OCI-LY7 (cell line): Measurements from ENCODE around the gene FADD. TPM values are rescaled to one million over a fixed set of nuclear protein-coding genes. Genes with fewer than 3 reads are reported as not detected.

Experiments
- BruUV-seq: library from RNA; stranded (reverse); fragments of 400-500 nt; replicated peaks from 2 replicates; lab custom pipeline; 2021; lab: Mats Ljungman, UMichigan
- CTCF ChIA-PET: fragments of 300-600 bp; sonication (Branson Sonifier 250); formaldehyde crosslinking; loops from one replicate; lab custom pipeline; 2022; ENCODE audit warnings: antibody characterized with exemption; ENCODE audit not compliant: unreplicated experiment; lab: Charles Lee
- POLR2A ChIA-PET: fragments of 300-600 bp; sonication (Branson Sonifier 250); formaldehyde crosslinking; loops from one replicate; lab custom pipeline; 2022; ENCODE audit warnings: antibody characterized with exemption; lab: Charles Lee
- DNase-seq: peaks from one replicate; pipeline ENCODE4 v3.0.0-alpha.2; 2015; ENCODE audit warnings: low spot score
- H2AFZ ChIP-seq: fragments of 200-600 bp; sonication (generic), shearing (Covaris generic); 2 replicates; pipeline ENCODE4 v1.6.1; 2014; ENCODE audit warnings: mild to moderate bottlenecking, antibody characterized with exemption, low read length, moderate library complexity
- H3K27ac ChIP-seq: fragments of 200-600 bp; sonication (generic); 2 replicates; pipeline ENCODE4 v1.5.1; 2014; ENCODE audit warnings: mixed run types, low read depth, mild to moderate bottlenecking, moderate library complexity, low read length, inconsistent platforms; ENCODE audit not compliant: poor library complexity, severe bottlenecking
- H3K36me3 ChIP-seq: fragments of 200-600 bp; sonication (generic); 2 replicates; pipeline ENCODE4 v1.6.1; 2014; ENCODE audit warnings: mild to moderate bottlenecking, antibody characterized with exemption, low read length, moderate library complexity, mixed read lengths; ENCODE audit not compliant: insufficient read depth
- H3K4me1 ChIP-seq: fragments of 200-600 bp; sonication (generic); 2 replicates; pipeline ENCODE4 v1.5.1; 2014; ENCODE audit warnings: mild to moderate bottlenecking, low read length; ENCODE audit not compliant: insufficient read depth, poor library complexity, severe bottlenecking
- H3K4me2 ChIP-seq: fragments of 200-600 bp; sonication (generic); 2 replicates; pipeline ENCODE4 v1.6.1; 2014; ENCODE audit warnings: mild to moderate bottlenecking, low read length
- H3K4me3 ChIP-seq: fragments of 200-600 bp; sonication (generic); 2 replicates; pipeline ENCODE4 v1.5.1; 2014; ENCODE audit warnings: mild to moderate bottlenecking, low read depth, low read length; ENCODE audit not compliant: poor library complexity, severe bottlenecking
- H3K79me2 ChIP-seq: fragments of 200-600 bp; sonication (generic); 2 replicates; pipeline ENCODE4 v1.6.1; 2016; ENCODE audit warnings: low read depth, mild to moderate bottlenecking, low read length, moderate library complexity, mixed read lengths; ENCODE audit not compliant: insufficient read depth
- H3K9me2 ChIP-seq: fragments of 200-600 bp; sonication (generic); 2 replicates; pipeline ENCODE4 v1.6.1; 2016; ENCODE audit warnings: mild to moderate bottlenecking, low read length, mixed read lengths; ENCODE audit not compliant: insufficient read depth
- H3K9me3 ChIP-seq: fragments of 200-600 bp; sonication (generic); 2 replicates; pipeline ENCODE4 v1.6.1; 2014; ENCODE audit warnings: mild to moderate bottlenecking, mixed run types, low read length, mixed read lengths
- H4K20me1 ChIP-seq: fragments of 200-600 bp; sonication (generic); 2 replicates; pipeline ENCODE4 v1.6.1; 2014; ENCODE audit warnings: mild to moderate bottlenecking, antibody characterized with exemption, low read length, moderate library complexity, mixed read lengths; ENCODE audit not compliant: insufficient read depth
- EZH2phosphoT487 ChIP-seq: fragments of 200-600 bp; sonication (generic); IDR thresholded peaks from 2 replicates; pipeline ENCODE4 v1.6.1; 2018; ENCODE audit warnings: low read depth, borderline replicate concordance, mild to moderate bottlenecking, mixed run types, antibody characterized with exemption, low read length, moderate library complexity, mixed read lengths
- intact Hi-C: fragments of 100-400 bp; cut with micrococcal nuclease; formaldehyde crosslinking; loops from one replicate; pipeline ENCODE4 v1.10.0; 2022; ENCODE audit not compliant: unreplicated experiment
- total RNA-seq, 2 experiments: library from RNA; depleted of rRNA in 1 of 2; stranded (reverse); fragments of >200 nt in 1 of 2; shearing (Covaris generic) in 1 of 2; gene quantifications; 2 replicates each; pipeline ENCODE4 v1.2.3, GENCODE V29; 2014 to 2022
- TF ChIP-seq, protein P1 (sequence below): fragments of 200-600 bp; sonication (generic); conservative IDR thresholded peaks from 2 replicates; pipeline ENCODE4 v1.5.1; 2014; ENCODE audit warnings: mild to moderate bottlenecking, antibody characterized with exemption, low read length, moderate library complexity, mixed read lengths

Gene FADD
- total RNA-seq, 2 experiments from 2014 or later = 32.9 to 34.1 TPM

GRCh38 chr11:70170596-70171210 lies 32.4 kb upstream of the FADD start:
- no peak overlapping the region for H3K4me2 ChIP-seq
- H3K9me3 ChIP-seq = no peaks in the 10 kb centered on the region
- CTCF ChIA-PET = interaction anchor here (0.6 kb wide), 1 partner anchor 25 kb away, joined by 3 read pairs; no protein-coding TSS in a partner anchor
- no TSS peak for BruUV-seq
- TF ChIP-seq EZH2phosphoT487 = no peak
- TF ChIP-seq, protein P1, sequence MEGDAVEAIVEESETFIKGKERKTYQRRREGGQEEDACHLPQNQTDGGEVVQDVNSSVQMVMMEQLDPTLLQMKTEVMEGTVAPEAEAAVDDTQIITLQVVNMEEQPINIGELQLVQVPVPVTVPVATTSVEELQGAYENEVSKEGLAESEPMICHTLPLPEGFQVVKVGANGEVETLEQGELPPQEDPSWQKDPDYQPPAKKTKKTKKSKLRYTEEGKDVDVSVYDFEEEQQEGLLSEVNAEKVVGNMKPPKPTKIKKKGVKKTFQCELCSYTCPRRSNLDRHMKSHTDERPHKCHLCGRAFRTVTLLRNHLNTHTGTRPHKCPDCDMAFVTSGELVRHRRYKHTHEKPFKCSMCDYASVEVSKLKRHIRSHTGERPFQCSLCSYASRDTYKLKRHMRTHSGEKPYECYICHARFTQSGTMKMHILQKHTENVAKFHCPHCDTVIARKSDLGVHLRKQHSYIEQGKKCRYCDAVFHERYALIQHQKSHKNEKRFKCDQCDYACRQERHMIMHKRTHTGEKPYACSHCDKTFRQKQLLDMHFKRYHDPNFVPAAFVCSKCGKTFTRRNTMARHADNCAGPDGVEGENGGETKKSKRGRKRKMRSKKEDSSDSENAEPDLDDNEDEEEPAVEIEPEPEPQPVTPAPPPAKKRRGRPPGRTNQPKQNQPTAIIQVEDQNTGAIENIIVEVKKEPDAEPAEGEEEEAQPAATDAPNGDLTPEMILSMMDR = no peak
- no peaks in the 10 kb centered on the region for H3K9me2 ChIP-seq
- H3K36me3 ChIP-seq = no peaks in the 10 kb centered on the region
- H4K20me1 ChIP-seq = no peaks in the 10 kb centered on the region
- no peak overlapping the region for H2AFZ ChIP-seq
- DNase-seq = no peak
- H3K27ac ChIP-seq = no peak overlapping the region
- intact Hi-C loops = no loop called here
- no peak overlapping the region for H3K4me3 ChIP-seq
- POLR2A ChIA-PET = no interaction called here
- no peaks in the 10 kb centered on the region for H3K4me1 ChIP-seq
- H3K79me2 ChIP-seq = no peaks in the 10 kb centered on the region

DNA sequence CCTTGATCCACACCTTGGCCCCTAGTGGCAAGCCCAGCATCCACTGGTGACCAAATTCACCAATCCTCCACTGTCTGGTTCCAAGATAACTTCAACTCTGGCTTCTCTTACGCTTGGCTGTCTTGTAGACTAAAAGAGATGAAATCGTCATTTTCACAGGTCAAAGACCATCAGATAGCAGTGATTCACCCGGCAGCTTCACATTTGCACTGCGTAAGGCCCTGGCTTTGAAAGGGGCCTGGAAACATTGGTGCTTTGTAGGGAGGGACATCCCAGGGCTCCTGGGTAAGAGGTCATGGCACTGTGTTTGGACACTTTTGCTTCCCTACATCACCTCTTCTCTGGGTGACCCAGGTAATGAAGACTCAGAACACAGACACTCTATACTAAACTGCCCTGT lies 30.1 kb upstream of the FADD start:
- BruUV-seq = no TSS peak

More for the DNA sequence above, 30.1 kb upstream of the FADD start:
- ChIA-PET CTCF (no interaction called here), POLR2A (no interaction called here)
- no peak overlapping the region for H3K4me2 ChIP-seq
- H3K79me2 ChIP-seq = no peaks in the 10 kb centered on the region
- intact Hi-C loops = no loop called here
- H3K27ac ChIP-seq = no peak overlapping the region
- no peaks in the 10 kb centered on the region for H3K4me1 ChIP-seq
- no peaks in the 10 kb centered on the region for H4K20me1 ChIP-seq
- no peak overlapping the region for H3K4me3 ChIP-seq
- no peak for TF ChIP-seq EZH2phosphoT487
- TF ChIP-seq, protein P1 = no peak
- H2AFZ ChIP-seq = no peak overlapping the region
- DNase-seq = no peak
- H3K9me3 ChIP-seq = no peaks in the 10 kb centered on the region
- H3K36me3 ChIP-seq = no peaks in the 10 kb centered on the region
- H3K9me2 ChIP-seq = no peaks in the 10 kb centered on the region
